CD4-positive, alpha-beta T cell treated with Interleukin-12 subunit alpha and Interleukin-12 subunit beta, for 1 hour (primary cell): ENCODE measurements around the gene TTLL5.
A peak's percentile ranks its signal among the peaks of the same experiment; 100 is the strongest.

Source experiments
- DNase-seq: peaks from one replicate; pipeline ENCODE4 v3.0.0-alpha.2; 2020

Gene TTLL5, protein sequence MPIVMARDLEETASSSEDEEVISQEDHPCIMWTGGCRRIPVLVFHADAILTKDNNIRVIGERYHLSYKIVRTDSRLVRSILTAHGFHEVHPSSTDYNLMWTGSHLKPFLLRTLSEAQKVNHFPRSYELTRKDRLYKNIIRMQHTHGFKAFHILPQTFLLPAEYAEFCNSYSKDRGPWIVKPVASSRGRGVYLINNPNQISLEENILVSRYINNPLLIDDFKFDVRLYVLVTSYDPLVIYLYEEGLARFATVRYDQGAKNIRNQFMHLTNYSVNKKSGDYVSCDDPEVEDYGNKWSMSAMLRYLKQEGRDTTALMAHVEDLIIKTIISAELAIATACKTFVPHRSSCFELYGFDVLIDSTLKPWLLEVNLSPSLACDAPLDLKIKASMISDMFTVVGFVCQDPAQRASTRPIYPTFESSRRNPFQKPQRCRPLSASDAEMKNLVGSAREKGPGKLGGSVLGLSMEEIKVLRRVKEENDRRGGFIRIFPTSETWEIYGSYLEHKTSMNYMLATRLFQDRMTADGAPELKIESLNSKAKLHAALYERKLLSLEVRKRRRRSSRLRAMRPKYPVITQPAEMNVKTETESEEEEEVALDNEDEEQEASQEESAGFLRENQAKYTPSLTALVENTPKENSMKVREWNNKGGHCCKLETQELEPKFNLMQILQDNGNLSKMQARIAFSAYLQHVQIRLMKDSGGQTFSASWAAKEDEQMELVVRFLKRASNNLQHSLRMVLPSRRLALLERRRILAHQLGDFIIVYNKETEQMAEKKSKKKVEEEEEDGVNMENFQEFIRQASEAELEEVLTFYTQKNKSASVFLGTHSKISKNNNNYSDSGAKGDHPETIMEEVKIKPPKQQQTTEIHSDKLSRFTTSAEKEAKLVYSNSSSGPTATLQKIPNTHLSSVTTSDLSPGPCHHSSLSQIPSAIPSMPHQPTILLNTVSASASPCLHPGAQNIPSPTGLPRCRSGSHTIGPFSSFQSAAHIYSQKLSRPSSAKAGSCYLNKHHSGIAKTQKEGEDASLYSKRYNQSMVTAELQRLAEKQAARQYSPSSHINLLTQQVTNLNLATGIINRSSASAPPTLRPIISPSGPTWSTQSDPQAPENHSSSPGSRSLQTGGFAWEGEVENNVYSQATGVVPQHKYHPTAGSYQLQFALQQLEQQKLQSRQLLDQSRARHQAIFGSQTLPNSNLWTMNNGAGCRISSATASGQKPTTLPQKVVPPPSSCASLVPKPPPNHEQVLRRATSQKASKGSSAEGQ (N-terminal part only)

DNA sequence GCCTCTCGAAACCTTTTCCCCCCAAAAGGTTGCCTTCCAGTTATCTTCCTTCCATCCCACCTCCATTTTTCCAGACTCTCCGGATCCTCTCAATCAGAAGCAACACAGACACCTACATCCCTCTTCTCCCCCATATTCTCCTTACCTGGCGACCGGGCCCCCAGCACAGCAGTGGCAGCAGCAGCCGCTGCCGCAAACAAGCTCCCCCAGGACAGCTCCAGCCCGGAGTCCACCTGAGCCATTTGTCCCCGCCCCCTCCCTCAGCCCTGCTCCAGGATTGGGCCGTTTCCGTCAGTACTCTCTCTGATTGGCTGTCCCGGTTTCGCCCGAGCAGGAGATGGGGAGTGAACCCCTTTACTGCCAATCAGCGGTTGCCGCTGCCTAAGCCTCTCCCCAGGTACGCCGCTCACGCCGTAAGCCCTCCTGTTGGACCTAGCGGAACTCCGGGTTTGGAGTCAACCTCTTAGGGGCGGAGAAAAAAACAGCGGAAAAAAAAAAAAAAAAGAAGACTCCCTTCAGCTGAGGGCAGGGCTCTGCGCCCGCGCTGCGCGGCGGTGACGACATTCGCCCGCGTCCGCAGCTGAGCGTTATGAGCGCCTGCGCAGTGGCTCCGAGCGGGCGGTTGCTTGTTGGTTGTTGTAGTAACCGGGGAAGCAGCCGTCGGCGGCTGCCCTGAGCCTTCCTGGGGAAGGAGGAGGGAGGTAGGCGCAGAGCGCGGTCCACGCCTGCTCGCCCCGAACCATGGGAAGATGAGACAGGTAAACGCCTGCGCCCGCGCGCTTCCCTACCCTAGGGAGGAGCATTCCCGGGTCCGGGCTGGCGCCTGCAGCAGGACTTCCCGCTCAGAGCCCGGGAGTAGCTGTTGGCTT is at the start of gene TTLL5, which contains the start of gene ERG28:
Gene TTLL5, plus strand, starts transcription at position 617 of the 869 bp plus-strand sequence. CDS start 1,904 bp downstream, outside the sequence.
Gene ERG28, minus strand, starts transcription at position 247 of the 869 bp plus-strand sequence. CDS start 3,374 bp downstream, outside the sequence.
- peak; percentile 97 for DNase-seq

DNA sequence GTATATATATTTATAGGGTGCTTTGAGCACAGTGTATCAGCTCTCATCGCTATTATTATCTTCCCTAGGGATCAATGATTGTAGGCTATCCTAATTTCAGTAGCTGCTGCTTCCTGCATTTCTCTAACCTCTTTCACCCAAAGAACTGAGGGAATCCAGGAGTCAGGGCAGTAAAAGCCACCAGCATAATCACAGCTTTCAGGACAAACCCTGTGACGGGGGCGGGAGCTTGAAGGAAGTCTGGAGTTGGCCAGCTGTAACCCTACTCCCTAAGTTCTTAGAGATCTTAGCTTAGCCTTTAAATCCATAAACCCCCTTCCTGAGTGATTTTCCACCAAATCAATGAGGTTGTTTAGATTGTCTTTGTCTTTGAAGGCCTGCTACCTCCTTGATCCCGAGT is 48.9 kb upstream of the TTLL5 start:
- DNase-seq = no peak

DNA sequence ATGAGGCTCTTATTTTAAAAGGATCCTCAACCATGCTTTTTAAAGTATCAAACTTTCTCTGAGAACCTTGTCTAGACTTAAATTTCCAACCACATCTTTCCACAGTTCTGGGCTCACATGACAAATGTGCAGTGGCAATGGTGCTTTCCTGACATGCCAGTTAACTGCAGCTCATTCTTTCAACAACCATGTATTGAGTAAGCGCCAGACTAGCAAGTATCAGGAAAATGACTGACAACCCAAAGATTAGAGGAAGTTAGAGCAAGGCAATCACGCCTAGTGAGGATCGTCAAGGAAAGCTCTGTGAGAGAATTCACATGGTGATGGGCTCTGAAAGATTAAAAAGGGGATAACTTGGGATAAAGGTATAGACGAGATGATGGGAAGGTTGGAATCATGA is 46.9 kb upstream of the TTLL5 start:
- DNase-seq = no peak

DNA sequence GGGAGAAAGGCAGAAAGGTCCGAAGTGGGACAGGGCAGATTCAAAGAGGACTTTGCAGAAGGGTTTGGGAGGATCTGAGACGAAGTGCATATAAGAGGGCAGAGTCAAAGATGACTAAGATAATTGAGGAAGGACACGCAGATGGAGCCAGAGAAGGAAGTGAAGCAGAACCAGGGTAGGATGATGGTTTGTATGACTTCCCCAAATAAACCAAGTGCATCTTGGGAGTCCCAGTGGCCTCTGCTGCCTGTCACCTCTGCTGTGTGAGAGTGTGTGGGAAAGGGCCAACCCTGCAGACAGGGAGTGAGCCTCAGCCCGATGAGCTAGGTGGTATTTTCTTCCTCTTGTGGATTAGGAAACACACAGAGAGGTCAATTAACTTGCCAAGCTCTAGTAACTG is 45.8 kb upstream of the TTLL5 start:
- DNase-seq = peak; percentile 8

DNA sequence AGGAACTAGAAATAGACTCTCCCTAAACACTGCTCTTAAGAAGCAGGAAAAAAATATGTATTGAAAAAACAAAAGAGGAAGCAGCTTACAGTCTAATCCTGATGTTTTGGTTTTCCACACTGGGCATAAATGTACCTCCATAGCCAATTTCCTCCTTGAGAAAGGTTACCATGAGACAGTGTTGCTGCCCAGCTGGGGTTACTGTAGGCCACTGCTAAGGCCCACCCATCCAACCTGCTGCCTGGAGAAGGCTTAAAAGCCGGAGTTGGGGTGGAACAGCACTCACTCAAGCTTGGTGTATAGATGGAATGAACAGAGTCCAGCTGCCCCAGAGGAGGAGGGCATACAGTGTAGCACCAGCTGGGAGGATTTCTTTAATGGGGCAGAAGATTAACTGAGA is 41.5 kb upstream of the TTLL5 start:
- DNase-seq = no peak

DNA sequence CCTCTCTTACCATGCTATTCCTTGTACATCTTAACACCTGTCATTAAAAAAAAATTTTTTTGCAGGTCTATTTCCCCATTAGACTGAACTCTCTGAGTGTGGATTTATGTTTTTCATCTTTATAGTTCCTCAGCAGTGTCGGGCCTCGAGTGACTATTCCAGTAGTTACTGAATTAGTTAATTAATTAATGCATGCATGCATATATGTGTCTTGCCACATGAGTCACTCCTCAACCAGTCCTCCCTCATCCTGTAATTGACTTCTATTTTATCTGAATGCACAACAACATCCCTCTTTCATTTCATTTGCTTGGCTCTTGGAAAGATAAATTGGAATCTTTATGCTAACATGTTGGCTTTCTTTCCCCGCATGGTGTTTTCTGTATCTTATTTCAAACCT is 36.0 kb upstream of the TTLL5 start:
- no peak for DNase-seq

DNA sequence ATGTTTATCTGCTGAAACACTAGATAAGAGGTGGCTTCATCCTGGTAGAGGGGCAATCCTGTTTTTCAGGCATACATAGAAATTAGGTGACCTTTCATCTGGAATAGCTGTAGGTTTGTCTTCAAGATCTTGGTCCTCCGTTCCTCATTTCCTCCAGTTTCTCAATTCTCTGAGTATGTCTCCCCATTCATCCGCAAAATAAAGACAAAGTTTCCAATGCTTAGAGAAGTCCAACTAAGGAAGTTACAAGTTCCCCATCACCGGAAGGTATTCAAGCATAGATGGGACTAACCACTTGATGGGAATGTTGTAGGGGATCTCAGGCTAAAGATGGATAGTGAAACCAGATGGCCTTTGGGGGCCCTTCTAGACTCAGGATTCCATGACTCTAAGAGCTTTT is 34.6 kb upstream of the TTLL5 start:
- DNase-seq = no peak

DNA sequence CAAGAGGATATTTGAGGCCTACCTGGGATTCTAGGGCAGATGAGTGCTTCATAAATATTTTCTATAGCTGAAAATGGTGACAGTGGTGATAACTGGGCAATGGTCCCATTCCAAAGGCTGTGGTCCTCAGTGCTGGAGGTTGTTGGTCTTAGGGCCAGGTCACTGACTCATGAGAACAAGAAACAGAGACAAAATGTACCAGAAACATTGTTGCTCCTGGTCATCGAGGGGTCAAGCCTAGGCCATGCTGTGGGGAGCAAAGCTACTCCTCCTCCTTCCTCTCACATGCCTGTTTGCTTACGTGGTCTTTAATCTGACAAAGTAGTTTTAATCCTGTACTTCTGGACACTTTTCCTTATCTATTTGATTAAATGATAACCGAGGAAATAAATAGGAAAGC is 34.2 kb upstream of the TTLL5 start:
- no peak for DNase-seq

DNA sequence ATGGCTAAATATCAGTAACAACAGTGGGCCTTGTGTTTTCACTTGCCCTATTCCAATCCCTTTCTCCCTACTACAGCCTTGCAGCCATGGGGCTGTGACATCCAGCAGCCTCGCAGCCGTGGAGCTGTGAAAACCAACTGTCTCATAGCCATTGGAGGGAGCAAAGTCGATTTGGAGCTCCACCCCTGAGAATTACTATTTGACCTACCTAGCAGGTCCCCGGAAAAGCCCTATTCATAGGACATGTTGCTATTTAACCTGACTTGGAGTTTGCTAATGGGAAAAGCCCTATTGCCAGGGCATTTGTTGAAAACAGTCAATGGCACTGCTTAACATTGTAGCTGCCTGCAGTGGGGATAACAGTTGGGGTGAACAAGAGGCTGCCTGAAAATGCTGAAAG is 33.6 kb upstream of the TTLL5 start:
- DNase-seq = no peak

DNA sequence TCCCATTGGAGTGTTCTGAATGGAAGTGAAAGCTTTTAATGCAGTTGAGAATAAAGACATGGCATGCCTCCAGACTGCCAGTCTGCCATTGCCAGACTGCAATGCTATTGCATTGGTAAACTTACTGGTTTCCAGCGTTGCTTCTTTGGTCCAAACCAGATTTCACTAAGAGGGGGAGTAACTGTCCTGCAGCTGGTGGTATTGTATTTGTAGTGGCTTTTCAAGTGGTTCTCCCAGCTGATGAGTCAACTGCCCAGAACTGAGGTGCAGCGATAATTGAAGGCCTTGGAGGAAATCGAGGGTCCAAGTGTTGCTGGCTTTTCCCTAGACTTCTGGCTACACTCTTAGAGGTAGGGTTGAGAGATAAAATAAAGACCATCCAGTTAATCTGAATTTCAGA is 32.2 kb upstream of the TTLL5 start:
- DNase-seq = no peak

DNA sequence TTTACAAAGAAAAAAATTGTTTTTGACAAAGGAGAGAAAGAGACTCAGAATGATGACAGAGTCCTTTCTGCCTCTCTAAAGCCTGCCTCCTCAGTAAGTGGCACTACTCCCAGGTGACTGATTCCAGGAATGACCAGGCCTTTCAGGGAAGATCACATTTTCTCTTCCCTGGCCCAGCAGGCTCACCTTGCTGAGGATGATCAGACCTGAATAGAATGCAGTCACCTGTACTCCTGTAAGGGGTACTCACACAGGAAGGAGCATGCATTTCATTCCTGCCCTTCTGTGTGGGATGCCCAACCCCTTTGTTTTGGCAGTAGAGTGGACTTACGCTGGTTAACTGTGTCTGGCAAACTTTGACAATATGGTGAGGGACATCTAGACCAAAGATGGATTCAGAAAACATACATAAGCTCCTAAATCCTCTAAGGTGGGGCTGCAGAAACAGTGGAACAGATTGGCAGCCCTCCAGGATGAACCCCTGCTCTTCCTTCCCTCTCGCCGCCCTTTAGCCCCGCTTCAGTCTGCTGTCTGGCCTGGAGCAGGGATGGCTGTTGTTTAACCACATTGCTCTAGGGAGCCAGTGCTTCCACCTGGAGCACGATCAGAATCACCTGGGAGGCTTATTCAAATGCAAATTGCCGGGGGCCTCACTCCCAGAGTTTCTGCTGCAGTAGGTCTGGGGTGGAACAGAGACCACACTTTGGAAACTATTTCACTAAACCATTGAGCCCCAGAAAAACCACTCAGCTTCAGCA is 30.2 kb upstream of the TTLL5 start:
- DNase-seq = no peak

DNA sequence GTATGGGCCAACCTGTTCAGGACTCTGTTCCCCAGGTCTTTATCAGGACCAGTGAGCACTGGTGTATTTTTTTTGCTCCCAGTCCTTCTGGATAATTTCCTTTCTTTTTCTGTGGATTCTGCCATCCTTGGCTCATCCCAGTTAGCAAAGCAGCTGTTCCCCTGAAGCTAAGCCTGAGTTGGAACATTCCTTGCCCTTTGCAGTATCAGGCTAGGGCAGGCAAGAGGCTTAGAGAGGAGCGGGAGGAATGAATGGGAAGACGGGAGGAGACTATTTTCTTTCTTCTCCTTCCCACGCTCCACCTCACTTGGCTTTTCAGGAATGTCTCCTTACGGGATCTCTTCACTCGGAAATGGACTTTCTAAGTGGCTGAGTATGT is 29.6 kb upstream of the TTLL5 start:
- no peak for DNase-seq

DNA sequence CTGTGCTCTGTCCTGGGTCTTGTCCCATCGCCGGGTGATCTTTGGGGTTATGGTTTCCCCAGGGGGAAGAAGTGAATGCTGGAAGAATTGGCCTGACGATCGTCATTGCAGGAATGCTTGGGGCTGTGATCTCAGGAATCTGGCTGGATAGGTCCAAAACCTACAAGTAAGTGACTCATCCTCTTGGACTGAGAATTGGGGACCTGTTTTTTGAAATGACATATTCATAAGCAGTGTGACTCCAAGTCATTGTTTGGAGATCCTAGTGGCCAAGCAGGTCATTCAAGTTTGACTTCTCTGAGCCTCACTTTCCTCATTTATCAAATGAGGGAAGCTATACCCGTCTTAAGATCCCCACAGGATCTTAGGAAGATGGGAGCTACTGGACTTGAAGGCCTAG is 26.2 kb upstream of the TTLL5 start:
- no peak for DNase-seq

DNA sequence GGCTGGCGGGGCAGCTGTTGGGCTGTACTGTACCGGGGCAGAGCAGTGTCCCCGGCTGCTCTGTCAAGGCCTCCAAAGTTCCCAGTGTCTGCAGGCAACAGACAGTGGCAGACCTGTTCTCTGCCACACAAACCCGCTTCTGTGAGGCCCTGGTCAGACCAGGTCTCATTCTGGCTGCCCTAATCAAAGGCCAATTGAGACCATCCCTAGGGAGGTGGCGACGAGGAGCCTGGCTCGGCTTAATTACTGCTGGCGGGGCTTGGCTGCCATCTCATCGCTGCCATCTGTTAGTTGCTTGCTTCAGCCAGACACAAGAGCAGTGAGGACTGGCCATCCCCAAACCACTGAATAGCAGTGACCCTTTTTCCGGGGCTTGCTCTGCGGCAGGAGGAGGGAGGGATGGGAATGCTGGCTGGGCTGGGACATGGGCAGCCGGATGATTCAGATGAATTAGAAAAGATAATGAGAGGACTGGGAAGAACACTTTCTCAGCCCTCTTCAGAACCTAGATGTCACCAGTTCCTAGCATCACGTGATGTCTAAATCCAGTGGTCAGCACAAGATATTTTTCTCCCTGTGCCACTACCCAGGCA is 24.9 kb upstream of the TTLL5 start:
- no peak for DNase-seq

DNA sequence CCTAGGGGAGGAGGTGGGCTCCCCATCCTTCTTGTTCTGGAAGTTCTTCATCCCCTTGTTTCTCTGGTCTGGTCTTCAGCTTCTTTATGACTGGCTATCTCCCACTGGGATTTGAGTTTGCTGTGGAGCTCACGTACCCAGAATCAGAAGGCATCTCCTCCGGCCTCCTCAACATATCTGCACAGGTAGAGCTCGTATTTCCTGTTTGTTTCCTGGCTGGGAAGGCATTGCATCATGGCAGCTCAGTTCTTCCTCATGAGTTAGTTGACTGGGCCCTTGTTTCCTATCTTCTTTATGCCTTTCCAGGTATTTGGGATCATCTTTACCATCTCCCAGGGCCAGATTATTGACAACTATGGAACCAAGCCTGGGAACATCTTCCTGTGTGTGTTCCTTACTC is 20.2 kb upstream of the TTLL5 start:
- DNase-seq = no peak

DNA sequence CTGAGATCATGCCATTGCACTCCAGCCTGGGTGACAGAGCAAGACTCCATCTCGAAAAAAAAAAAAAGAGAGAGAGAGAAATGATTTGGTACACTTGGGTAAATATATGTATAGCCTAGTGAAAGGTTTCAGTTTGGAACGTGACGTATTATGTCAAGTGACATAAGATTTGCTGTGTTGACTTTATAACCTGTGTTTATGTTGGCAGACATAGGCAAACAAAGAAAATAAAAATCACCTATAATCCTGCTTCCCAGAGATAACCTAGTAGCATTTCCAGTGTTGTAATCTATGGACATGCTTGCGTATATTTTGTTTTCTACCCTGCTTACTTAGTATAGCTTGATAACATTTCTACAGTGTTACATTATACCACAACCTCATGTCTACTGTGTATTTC is 17.1 kb upstream of the TTLL5 start:
- no peak for DNase-seq

DNA sequence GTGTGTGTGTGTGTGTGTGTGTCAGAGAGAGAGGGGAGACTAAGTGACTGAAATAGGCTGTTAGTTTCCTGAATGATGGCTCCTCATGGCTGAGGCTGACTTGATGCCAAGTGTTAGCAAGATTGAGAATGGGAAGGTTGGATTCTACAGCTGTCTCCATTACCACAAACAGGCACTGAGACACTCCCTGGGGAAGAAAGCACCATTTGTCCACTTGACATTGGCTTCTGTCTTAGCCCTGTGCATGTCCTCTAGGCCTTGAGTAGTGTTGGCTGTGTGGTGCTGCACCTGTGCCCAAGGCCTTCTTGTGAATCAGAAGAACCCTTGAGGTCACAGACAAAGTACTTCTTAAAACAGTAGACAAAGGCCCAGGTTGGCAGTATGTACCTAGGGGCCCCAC is 16.0 kb upstream of the TTLL5 start:
- DNase-seq = no peak

DNA sequence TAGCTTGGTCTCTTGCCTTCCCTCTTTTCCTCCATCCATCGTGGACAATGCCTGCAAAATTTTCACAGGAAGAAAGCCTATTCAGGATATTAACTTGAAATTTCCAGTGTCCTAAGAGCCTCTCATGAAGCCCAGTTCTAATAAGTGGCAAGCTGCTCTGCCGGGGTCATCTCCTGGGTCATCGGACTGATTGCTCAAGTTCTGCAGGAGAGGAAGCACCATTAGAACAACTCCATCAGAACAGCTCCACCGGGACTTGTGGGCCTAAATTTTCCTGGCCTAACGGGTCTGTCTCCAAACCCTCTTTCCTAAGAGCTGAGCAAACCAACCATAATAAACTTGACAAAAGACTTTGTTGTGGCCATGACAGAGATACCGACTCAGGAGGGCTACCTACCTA is 14.3 kb upstream of the TTLL5 start:
- DNase-seq = no peak

DNA sequence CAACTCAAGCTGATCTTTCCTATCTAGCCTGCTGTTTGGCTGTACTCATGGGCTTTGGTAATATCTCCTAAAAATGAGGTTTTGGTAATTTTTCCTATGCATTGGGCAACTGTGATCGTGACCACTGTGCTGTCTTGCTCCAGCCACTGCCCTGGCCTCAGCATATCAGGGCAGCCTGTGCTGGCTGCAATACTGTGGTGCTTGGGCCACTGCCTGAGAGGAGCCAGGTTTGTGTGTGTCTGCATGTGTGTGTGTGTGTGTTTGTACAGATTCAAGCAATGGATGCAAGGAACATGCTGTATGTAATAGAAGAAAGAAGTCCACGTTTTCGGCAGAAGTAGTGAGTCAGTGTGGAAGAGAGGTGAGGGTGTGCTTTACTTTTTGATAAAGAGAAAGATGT is 13.4 kb upstream of the TTLL5 start:
- no peak for DNase-seq

DNA sequence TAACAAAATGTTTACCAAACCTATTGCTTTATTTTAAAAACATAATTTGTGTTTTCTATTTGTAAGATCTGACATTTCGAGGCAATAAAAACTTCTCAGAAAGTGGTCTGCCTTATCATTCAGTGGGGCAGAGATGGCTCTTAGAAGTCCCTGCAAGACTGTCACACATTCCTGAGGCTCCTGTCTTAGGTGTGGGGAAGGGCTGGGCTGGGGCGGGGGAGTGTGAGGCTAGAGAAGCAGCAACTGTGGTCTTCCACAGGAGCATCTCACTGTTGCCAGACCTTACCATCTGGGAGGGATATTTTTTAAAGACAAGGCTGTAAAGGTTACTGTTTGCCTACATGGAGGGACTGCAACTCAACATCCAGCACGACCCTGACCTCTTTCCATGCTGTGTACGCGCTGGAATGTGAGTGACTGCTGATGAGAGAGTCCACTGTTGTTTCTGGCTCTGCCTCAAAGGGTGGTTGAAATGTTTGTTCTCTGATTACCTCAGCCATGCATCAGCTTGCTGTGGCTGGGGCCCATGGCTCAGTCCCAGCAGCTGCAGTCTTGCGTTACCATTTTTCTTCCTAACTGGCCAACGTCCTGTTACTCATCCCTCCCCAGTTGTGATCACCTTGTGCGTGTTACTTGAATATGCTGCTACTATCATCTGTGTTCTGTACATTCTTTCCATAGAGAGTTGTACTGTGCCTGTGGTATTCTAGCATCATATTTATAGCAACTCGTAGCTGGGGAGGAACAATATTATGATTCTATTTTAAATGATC is 12.8 kb upstream of the TTLL5 start:
- DNase-seq = no peak
